ENCODE results near the gene WDR19.
"Not testable (repeated sequence)": the region's sequence is repeated elsewhere in the genome, so short reads cannot be mapped to it uniquely, and the experiment has no call there.

DNA sequence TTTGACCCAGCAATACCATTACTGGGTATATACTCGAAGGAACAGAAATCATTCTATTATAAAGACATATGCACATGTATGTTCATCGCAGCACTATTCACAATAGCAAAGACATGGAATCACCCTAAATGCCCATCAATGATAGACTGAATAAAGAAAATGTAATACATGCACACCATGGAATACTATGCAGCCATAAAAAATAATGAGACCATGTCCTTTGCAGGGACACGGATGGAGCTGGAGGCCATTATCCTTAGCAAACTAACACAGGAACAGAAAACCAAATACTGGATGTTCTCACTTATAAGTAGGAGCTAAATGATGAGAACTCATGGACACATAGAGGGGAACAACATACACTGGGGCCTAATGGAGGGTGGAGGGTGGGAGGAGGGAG lies 44.1 kb upstream of the WDR19 start:
- TF ChIP-seq EZH2 (IDR thresholded peaks at IDR 0.05); POLR2AphosphoS5 (IDR thresholded peaks at IDR 0.05; ENCODE audit: borderline replicate concordance, low read depth, low read length); FOXP2 (optimal IDR thresholded peaks at IDR 0.05; ENCODE audit: control extremely low read depth, extremely low read length, insufficient read depth): not testable (repeated sequence)
